ENCODE results near the gene CRTC2.

Gene CRTC2

DNA sequence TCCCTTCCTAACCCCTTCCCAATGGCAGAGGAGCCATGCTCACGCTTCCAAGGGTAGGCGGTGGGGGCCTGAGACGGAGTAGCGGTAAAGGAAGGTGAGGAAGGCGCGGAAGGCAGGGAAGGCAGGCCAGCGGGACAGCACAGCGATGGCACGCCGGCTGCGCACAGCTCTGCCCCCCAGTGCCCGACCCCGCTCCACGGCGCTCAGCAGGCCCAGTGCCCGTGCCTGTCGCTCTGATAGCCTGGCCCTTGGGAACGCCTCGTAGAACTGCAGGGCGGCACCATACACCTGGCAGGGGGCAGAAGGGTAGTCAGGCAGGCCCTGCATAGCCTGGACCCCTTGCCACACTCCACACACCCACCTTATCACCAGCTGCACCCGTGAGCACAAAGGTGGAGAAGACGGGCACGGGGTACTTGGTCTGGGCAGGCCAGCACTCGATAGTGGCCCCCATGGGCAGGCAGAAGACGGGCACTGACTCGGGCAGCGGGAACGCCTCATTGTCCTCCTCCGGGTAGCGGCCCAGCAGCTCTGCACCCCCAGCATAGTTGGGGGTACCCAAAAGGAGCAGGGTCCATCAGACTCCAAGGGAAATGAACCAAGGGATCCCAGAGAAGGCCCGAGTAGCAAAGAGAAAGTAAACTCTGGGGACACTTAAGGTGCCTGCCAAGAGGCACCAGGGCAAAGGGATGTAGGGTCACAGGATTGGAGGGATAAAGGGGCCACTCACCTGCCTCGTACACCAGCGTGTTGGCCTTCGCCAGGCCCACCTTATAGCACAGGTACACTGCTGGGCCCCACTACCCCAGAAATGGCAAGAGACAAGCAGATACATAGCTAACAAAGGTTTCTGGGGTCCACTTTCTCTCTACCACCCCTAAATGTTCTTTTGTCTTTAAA lies 16.3 kb downstream of the CRTC2 start:
- Histone ChIP-seq H3K4me2 (ENCODE audit: low read depth, low read length, poor library complexity, severe bottlenecking) (no peak overlapping the region), H3F3A (ENCODE audit: low read depth) (no peaks in the 10 kb centered on the region), H2AFZ (ENCODE audit: low read length) (no peak overlapping the region), H3K9me3 (ENCODE audit: insufficient read depth, low read depth, low read length) (no peaks in the 10 kb centered on the region), H3K4me1 (ENCODE audit: insufficient read depth, low read length, poor library complexity, severe bottlenecking) (peaks cover 21% of the 10 kb centered on the region), H4K20me1 (ENCODE audit: insufficient read depth, low read length, poor library complexity, severe bottlenecking) (peaks cover 23% of the 10 kb centered on the region), H3K79me2 (ENCODE audit: insufficient read depth, low read length) (peaks cover 37% of the 10 kb centered on the region), H3K36me3 (ENCODE audit: insufficient read depth, low read length) (peaks cover 42% of the 10 kb centered on the region; the same call in 1 of the 2 replicates), H3K9ac (ENCODE audit: low read depth, low read length, poor library complexity, severe bottlenecking) (no peak overlapping the region), H3K27me3 (ENCODE audit: insufficient read depth, low read length, poor library complexity, severe bottlenecking) (no peaks in the 10 kb centered on the region), H3K9me2 (replicated peaks; ENCODE audit: low read depth, low read length) (no peaks in the 10 kb centered on the region), H3K4me3 (ENCODE audit: low read length, poor library complexity, severe bottlenecking) (no peak overlapping the region)
- TF ChIP-seq EZH2phosphoT487 (IDR thresholded peaks at IDR 0.05; ENCODE audit: borderline replicate concordance), result no peak
- TF ChIP-seq, protein P1, sequence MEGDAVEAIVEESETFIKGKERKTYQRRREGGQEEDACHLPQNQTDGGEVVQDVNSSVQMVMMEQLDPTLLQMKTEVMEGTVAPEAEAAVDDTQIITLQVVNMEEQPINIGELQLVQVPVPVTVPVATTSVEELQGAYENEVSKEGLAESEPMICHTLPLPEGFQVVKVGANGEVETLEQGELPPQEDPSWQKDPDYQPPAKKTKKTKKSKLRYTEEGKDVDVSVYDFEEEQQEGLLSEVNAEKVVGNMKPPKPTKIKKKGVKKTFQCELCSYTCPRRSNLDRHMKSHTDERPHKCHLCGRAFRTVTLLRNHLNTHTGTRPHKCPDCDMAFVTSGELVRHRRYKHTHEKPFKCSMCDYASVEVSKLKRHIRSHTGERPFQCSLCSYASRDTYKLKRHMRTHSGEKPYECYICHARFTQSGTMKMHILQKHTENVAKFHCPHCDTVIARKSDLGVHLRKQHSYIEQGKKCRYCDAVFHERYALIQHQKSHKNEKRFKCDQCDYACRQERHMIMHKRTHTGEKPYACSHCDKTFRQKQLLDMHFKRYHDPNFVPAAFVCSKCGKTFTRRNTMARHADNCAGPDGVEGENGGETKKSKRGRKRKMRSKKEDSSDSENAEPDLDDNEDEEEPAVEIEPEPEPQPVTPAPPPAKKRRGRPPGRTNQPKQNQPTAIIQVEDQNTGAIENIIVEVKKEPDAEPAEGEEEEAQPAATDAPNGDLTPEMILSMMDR (conservative IDR thresholded peaks at IDR 0.05; ENCODE audit: low read length), result no peak

DNA sequence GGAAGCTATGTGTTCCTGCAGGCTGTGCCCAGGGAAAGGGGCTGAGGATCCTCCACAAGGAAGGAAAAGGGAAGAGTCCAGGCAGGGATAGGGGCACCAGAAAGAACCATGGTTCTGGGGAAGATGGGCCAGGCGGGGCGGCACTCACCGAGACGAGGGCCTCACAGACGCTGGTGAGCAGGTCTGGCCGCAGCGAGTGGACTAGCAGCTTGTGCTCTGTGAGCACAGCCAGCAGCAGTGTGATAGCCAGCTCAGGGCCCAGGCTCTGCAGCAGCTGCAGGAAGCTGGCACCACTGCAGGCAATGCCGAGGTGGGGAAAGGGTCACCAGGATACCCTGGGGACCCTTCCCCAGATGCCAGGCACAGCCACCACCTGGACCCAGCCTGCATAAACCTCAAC lies 17.7 kb downstream of the CRTC2 start:
- TF ChIP-seq, protein P1 (conservative IDR thresholded peaks at IDR 0.05; ENCODE audit: low read length), result no peak
- TF ChIP-seq EZH2phosphoT487 (IDR thresholded peaks at IDR 0.05; ENCODE audit: borderline replicate concordance), result no peak
- no peak overlapping the region for H3K9ac ChIP-seq (ENCODE audit: low read depth, low read length, poor library complexity, severe bottlenecking)

DNA sequence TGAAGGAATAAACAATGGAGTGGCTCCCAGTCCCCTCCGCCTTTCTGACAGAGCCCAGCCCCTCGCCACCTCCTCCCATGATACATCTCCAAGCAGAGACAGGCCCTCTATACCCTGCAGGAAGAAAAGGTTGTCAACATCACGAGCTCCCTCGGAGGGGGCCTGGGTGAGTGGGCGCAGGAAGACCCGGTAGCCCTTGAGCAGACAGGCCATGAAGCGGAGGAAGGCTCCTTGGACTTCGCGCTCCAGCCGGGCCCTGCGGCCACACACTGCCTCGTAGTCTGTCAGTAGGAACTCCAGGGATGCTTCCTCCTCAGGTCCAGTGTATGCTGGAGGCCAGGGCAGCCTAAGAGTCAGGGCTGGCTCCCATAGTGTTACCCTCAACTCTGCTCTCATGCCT lies 18.9 kb downstream of the CRTC2 start:
- TF ChIP-seq, protein P1 (conservative IDR thresholded peaks at IDR 0.05; ENCODE audit: low read length), result no peak
- no peak for TF ChIP-seq EZH2phosphoT487 (IDR thresholded peaks at IDR 0.05; ENCODE audit: borderline replicate concordance)
- H3K4me3 ChIP-seq (ENCODE audit: low read length, poor library complexity, severe bottlenecking), result no peak overlapping the region
- peaks cover 54% of the 10 kb centered on the region; the same call in 1 of the 2 replicates for H3K36me3 ChIP-seq (ENCODE audit: insufficient read depth, low read length)
- H3K9me2 ChIP-seq (replicated peaks; ENCODE audit: low read depth, low read length), result no peaks in the 10 kb centered on the region
- peaks cover 9% of the 10 kb centered on the region for H4K20me1 ChIP-seq (ENCODE audit: insufficient read depth, low read length, poor library complexity, severe bottlenecking)
- H3K79me2 ChIP-seq (ENCODE audit: insufficient read depth, low read length), result peaks cover 23% of the 10 kb centered on the region
- H3K9me3 ChIP-seq (ENCODE audit: insufficient read depth, low read depth, low read length), result no peaks in the 10 kb centered on the region
- peaks cover 8% of the 10 kb centered on the region for H3K4me1 ChIP-seq (ENCODE audit: insufficient read depth, low read length, poor library complexity, severe bottlenecking)
- H3K4me2 ChIP-seq (ENCODE audit: low read depth, low read length, poor library complexity, severe bottlenecking), result no peak overlapping the region
- H2AFZ ChIP-seq (ENCODE audit: low read length), result no peak overlapping the region
- no peaks in the 10 kb centered on the region for H3K27me3 ChIP-seq (ENCODE audit: insufficient read depth, low read length, poor library complexity, severe bottlenecking)
- no peak overlapping the region for H3K9ac ChIP-seq (ENCODE audit: low read depth, low read length, poor library complexity, severe bottlenecking)
- no peaks in the 10 kb centered on the region for H3F3A ChIP-seq (ENCODE audit: low read depth)

More for the DNA sequence above, 17.7 kb downstream of the CRTC2 start:
- Histone ChIP-seq H3K79me2 (ENCODE audit: insufficient read depth, low read length) (peaks cover 35% of the 10 kb centered on the region), H3K4me1 (ENCODE audit: insufficient read depth, low read length, poor library complexity, severe bottlenecking) (peaks cover 17% of the 10 kb centered on the region), H2AFZ (ENCODE audit: low read length) (no peak overlapping the region), H3K9me2 (replicated peaks; ENCODE audit: low read depth, low read length) (no peaks in the 10 kb centered on the region), H3K4me2 (ENCODE audit: low read depth, low read length, poor library complexity, severe bottlenecking) (no peak overlapping the region), H3K36me3 (ENCODE audit: insufficient read depth, low read length) (peaks cover 52% of the 10 kb centered on the region; the same call in 1 of the 2 replicates), H3K27me3 (ENCODE audit: insufficient read depth, low read length, poor library complexity, severe bottlenecking) (no peaks in the 10 kb centered on the region), H3K9me3 (ENCODE audit: insufficient read depth, low read depth, low read length) (no peaks in the 10 kb centered on the region), H4K20me1 (ENCODE audit: insufficient read depth, low read length, poor library complexity, severe bottlenecking) (peaks cover 20% of the 10 kb centered on the region), H3K4me3 (ENCODE audit: low read length, poor library complexity, severe bottlenecking) (no peak overlapping the region), H3F3A (ENCODE audit: low read depth) (no peaks in the 10 kb centered on the region)
